ENCODE measurements around the gene MAP2.

Gene MAP2

GRCh38 chr2:209512971-209513370 lies 89.1 kb downstream of the MAP2 start:
- H3K27ac ChIP-seq, result no peak overlapping the region
- H3K36me3 ChIP-seq (ENCODE audit: insufficient read depth), result no peaks in the 10 kb centered on the region
- H4K20me1 ChIP-seq (ENCODE audit: insufficient read depth), result no peaks in the 10 kb centered on the region
- no peak overlapping the region for H3K4me2 ChIP-seq
- no peak overlapping the region for H3K4me3 ChIP-seq (IDR thresholded peaks at IDR 0.05; ENCODE audit: insufficient read depth, low read depth, low read length)
- no peaks in the 10 kb centered on the region for H3K4me1 ChIP-seq (ENCODE audit: low read depth, poor library complexity, severe bottlenecking)
- no peak overlapping the region for H2AFZ ChIP-seq (ENCODE audit: low read depth)
- H3K9ac ChIP-seq, result no peak overlapping the region
- TF ChIP-seq CTCF (conservative IDR thresholded peaks at IDR 0.05; ENCODE audit: low read depth, low read length), result no peak
- H3K79me2 ChIP-seq (ENCODE audit: insufficient read depth, low read depth), result no peaks in the 10 kb centered on the region
- H3K27me3 ChIP-seq (ENCODE audit: insufficient read depth, low read depth), result no peaks in the 10 kb centered on the region

GRCh38 chr2:209517436-209517835 lies 93.6 kb downstream of the MAP2 start:
- Histone ChIP-seq H2AFZ (ENCODE audit: low read depth) (no peak overlapping the region), H3K4me1 (ENCODE audit: low read depth, poor library complexity, severe bottlenecking) (no peaks in the 10 kb centered on the region), H3K27ac (no peak overlapping the region), H3K27me3 (ENCODE audit: insufficient read depth, low read depth) (no peaks in the 10 kb centered on the region), H3K4me3 (IDR thresholded peaks at IDR 0.05; ENCODE audit: insufficient read depth, low read depth, low read length) (no peak overlapping the region), H3K4me2 (no peak overlapping the region), H3K36me3 (ENCODE audit: insufficient read depth) (no peaks in the 10 kb centered on the region), H4K20me1 (ENCODE audit: insufficient read depth) (no peaks in the 10 kb centered on the region), H3K9ac (no peak overlapping the region), H3K79me2 (ENCODE audit: insufficient read depth, low read depth) (no peaks in the 10 kb centered on the region)
- TF ChIP-seq CTCF (conservative IDR thresholded peaks at IDR 0.05; ENCODE audit: low read depth, low read length), result no peak

GRCh38 chr2:209519271-209519670 lies 95.4 kb downstream of the MAP2 start:
- H3K27me3 ChIP-seq (ENCODE audit: insufficient read depth, low read depth), result no peaks in the 10 kb centered on the region

GRCh38 chr2:209519906-209520305 lies 96.1 kb downstream of the MAP2 start:
- Histone ChIP-seq H3K36me3 (ENCODE audit: insufficient read depth) (no peaks in the 10 kb centered on the region), H3K9ac (no peak overlapping the region), H3K27me3 (ENCODE audit: insufficient read depth, low read depth) (no peaks in the 10 kb centered on the region), H3K79me2 (ENCODE audit: insufficient read depth, low read depth) (no peaks in the 10 kb centered on the region), H2AFZ (ENCODE audit: low read depth) (no peak overlapping the region), H4K20me1 (ENCODE audit: insufficient read depth) (no peaks in the 10 kb centered on the region), H3K4me1 (ENCODE audit: low read depth, poor library complexity, severe bottlenecking) (peaks cover 9% of the 10 kb centered on the region), H3K27ac (no peak overlapping the region), H3K4me2 (no peak overlapping the region), H3K4me3 (IDR thresholded peaks at IDR 0.05; ENCODE audit: insufficient read depth, low read depth, low read length) (no peak overlapping the region)
- TF ChIP-seq CTCF (conservative IDR thresholded peaks at IDR 0.05; ENCODE audit: low read depth, low read length), result no peak

More at GRCh38 chr2:209519271-209519670, 95.4 kb downstream of the MAP2 start:
- Histone ChIP-seq H3K27ac (no peak overlapping the region), H3K9ac (no peak overlapping the region), H4K20me1 (ENCODE audit: insufficient read depth) (no peaks in the 10 kb centered on the region), H3K4me2 (no peak overlapping the region), H3K4me1 (ENCODE audit: low read depth, poor library complexity, severe bottlenecking) (peaks cover 2% of the 10 kb centered on the region), H3K4me3 (IDR thresholded peaks at IDR 0.05; ENCODE audit: insufficient read depth, low read depth, low read length) (no peak overlapping the region), H3K36me3 (ENCODE audit: insufficient read depth) (no peaks in the 10 kb centered on the region), H2AFZ (ENCODE audit: low read depth) (no peak overlapping the region), H3K79me2 (ENCODE audit: insufficient read depth, low read depth) (no peaks in the 10 kb centered on the region)
- no peak for TF ChIP-seq CTCF (conservative IDR thresholded peaks at IDR 0.05; ENCODE audit: low read depth, low read length)

Data from KMS-11 (cell line).